Stimulated activated naive CD8-positive, alpha-beta T cell treated with anti-CD3 and anti-CD28 coated beads, Interleukin-15, amount 100 ng/mL, for 72 hours (primary cell): ENCODE data around the gene AGAP3.

Experiments used
- ATAC-seq: fragments of 150-1000 bp; cut with Tn5 transposase; 2 replicates; pipeline ENCODE4 v1.10.0; 2021; ENCODE audit warnings: mild to moderate bottlenecking, moderate library complexity
- DNase-seq, 2 donors: peaks; one replicate each; pipeline ENCODE4 v3.0.0; 2021 to 2022
- H3K27ac Mint-ChIP-seq, 2 donors: one replicate each; pipeline ENCODE4 v1.8.0; 2022; ENCODE audit warnings: mild to moderate bottlenecking in 2 of 2, mixed read lengths in 2 of 2, moderate library complexity in 2 of 2
- H3K27me3 Mint-ChIP-seq: one replicate; pipeline ENCODE4 v1.8.0; 2022; ENCODE audit warnings: mixed read lengths
- H3K4me1 Mint-ChIP-seq: one replicate; pipeline ENCODE4 v1.8.0; 2022; ENCODE audit warnings: mild to moderate bottlenecking, mixed read lengths
- H3K4me3 Mint-ChIP-seq, 2 donors: one replicate each; pipeline ENCODE4 v1.8.0; 2022; ENCODE audit warnings: mild to moderate bottlenecking in 2 of 2, mixed read lengths in 2 of 2, moderate library complexity in 1 of 2
- H3K9me3 Mint-ChIP-seq, 2 donors: one replicate each; pipeline ENCODE4 v1.8.0; 2022; ENCODE audit warnings: mixed read lengths in 2 of 2

Gene AGAP3

GRCh38 chr7:151128144-151128543, 41.9 kb downstream of the AGAP3 start:
- no peaks in the 10 kb centered on the region for H3K27me3 Mint-ChIP-seq
- peaks cover 9% of the 10 kb centered on the region for H3K4me1 Mint-ChIP-seq
- H3K4me3 Mint-ChIP-seq, result no peak overlapping the region
- no peak overlapping the region for H3K27ac Mint-ChIP-seq
- H3K9me3 Mint-ChIP-seq, result no peaks in the 10 kb centered on the region
- DNase-seq (no peak), ATAC-seq (no peak)

- ATAC-seq (no peak), DNase-seq (no peak)
- H3K27me3 Mint-ChIP-seq, result no peaks in the 10 kb centered on the region
- no peaks in the 10 kb centered on the region for H3K9me3 Mint-ChIP-seq
- no peak overlapping the region for H3K27ac Mint-ChIP-seq
- peaks cover 6% of the 10 kb centered on the region for H3K4me1 Mint-ChIP-seq
- H3K4me3 Mint-ChIP-seq, result no peak overlapping the region
Observed at GRCh38 chr7:151128716-151129115, 42.4 kb downstream of the AGAP3 start.

- Mint-ChIP-seq H3K4me1 (no peaks in the 10 kb centered on the region), H3K27me3 (no peaks in the 10 kb centered on the region), H3K9me3 (no peaks in the 10 kb centered on the region), H3K27ac (no peak overlapping the region), H3K4me3 (no peak overlapping the region)
- ATAC-seq (no peak), DNase-seq (no peak)
Observed at GRCh38 chr7:151129117-151129959, 43.1 kb downstream of the AGAP3 start.

GRCh38 chr7:151129960-151130591, 43.8 kb downstream of the AGAP3 start:
- Mint-ChIP-seq H3K4me3 (no peak overlapping the region), H3K27ac (no peak overlapping the region), H3K4me1 (no peaks in the 10 kb centered on the region), H3K9me3 (no peaks in the 10 kb centered on the region), H3K27me3 (no peaks in the 10 kb centered on the region)
- ATAC-seq (no peak), DNase-seq (no peak)

GRCh38 chr7:151130741-151131157, 44.5 kb downstream of the AGAP3 start:
- H3K27me3 Mint-ChIP-seq, result no peaks in the 10 kb centered on the region
- H3K4me1 Mint-ChIP-seq, result no peaks in the 10 kb centered on the region
- DNase-seq (no peak), ATAC-seq (no peak)
- no peak overlapping the region for H3K27ac Mint-ChIP-seq
- no peak overlapping the region for H3K4me3 Mint-ChIP-seq
- no peaks in the 10 kb centered on the region for H3K9me3 Mint-ChIP-seq

GRCh38 chr7:151131224-151131591, 44.9 kb downstream of the AGAP3 start:
- Mint-ChIP-seq H3K27me3 (no peaks in the 10 kb centered on the region), H3K27ac (peak overlapping the region in 1 of 2 donors; percentile 43), H3K9me3 (no peaks in the 10 kb centered on the region), H3K4me3 (no peak overlapping the region), H3K4me1 (no peaks in the 10 kb centered on the region)
- DNase-seq, result no peak
- ATAC-seq, result no peak

- ATAC-seq (no peak), DNase-seq (no peak)
- Mint-ChIP-seq H3K9me3 (no peaks in the 10 kb centered on the region), H3K27me3 (no peaks in the 10 kb centered on the region), H3K4me3 (no peak overlapping the region), H3K4me1 (no peaks in the 10 kb centered on the region), H3K27ac (peak overlapping the region in 1 of 2 donors; percentile 73)
Observed at GRCh38 chr7:151131592-151132293, 45.5 kb downstream of the AGAP3 start.

- Mint-ChIP-seq H3K4me1 (no peaks in the 10 kb centered on the region), H3K9me3 (no peaks in the 10 kb centered on the region), H3K27ac (peak overlapping the region in 1 of 2 donors; percentile 41), H3K4me3 (no peak overlapping the region), H3K27me3 (no peaks in the 10 kb centered on the region)
- ATAC-seq (no peak), DNase-seq (no peak)
Observed at GRCh38 chr7:151132461-151133205, 46.4 kb downstream of the AGAP3 start.

GRCh38 chr7:151133266-151133985, 47.2 kb downstream of the AGAP3 start:
- H3K9me3 Mint-ChIP-seq, result no peaks in the 10 kb centered on the region
- no peaks in the 10 kb centered on the region for H3K4me1 Mint-ChIP-seq
- ATAC-seq (no peak), DNase-seq (no peak)
- peak overlapping the region in 1 of 2 donors; percentile 41 for H3K27ac Mint-ChIP-seq
- H3K27me3 Mint-ChIP-seq, result no peaks in the 10 kb centered on the region
- no peak overlapping the region for H3K4me3 Mint-ChIP-seq

- no peaks in the 10 kb centered on the region for H3K9me3 Mint-ChIP-seq
- H3K4me3 Mint-ChIP-seq, result no peak overlapping the region
- DNase-seq, result no peak
- no peaks in the 10 kb centered on the region for H3K4me1 Mint-ChIP-seq
- no peak for ATAC-seq
- H3K27me3 Mint-ChIP-seq, result no peaks in the 10 kb centered on the region
- H3K27ac Mint-ChIP-seq, result no peak overlapping the region
Observed at GRCh38 chr7:151133986-151134742, 47.9 kb downstream of the AGAP3 start.

- H3K9me3 Mint-ChIP-seq, result no peaks in the 10 kb centered on the region
- ATAC-seq (no peak), DNase-seq (no peak)
- no peaks in the 10 kb centered on the region for H3K4me1 Mint-ChIP-seq
- H3K4me3 Mint-ChIP-seq, result no peak overlapping the region
- H3K27me3 Mint-ChIP-seq, result no peaks in the 10 kb centered on the region
- no peak overlapping the region for H3K27ac Mint-ChIP-seq
Observed at GRCh38 chr7:151134743-151135524, 48.7 kb downstream of the AGAP3 start.

- no peaks in the 10 kb centered on the region for H3K9me3 Mint-ChIP-seq
- no peak for ATAC-seq
- no peak overlapping the region for H3K27ac Mint-ChIP-seq
- no peak for DNase-seq
- no peaks in the 10 kb centered on the region for H3K27me3 Mint-ChIP-seq
- no peak overlapping the region for H3K4me3 Mint-ChIP-seq
- H3K4me1 Mint-ChIP-seq, result no peaks in the 10 kb centered on the region
Observed at GRCh38 chr7:151135525-151135845, 49.2 kb downstream of the AGAP3 start.

GRCh38 chr7:151135866-151136843, 49.9 kb downstream of the AGAP3 start:
- H3K9me3 Mint-ChIP-seq, result no peaks in the 10 kb centered on the region
- H3K27me3 Mint-ChIP-seq, result no peaks in the 10 kb centered on the region
- DNase-seq (no peak), ATAC-seq (no peak)
- no peak overlapping the region for H3K4me3 Mint-ChIP-seq
- H3K27ac Mint-ChIP-seq, result no peak overlapping the region
- H3K4me1 Mint-ChIP-seq, result no peaks in the 10 kb centered on the region
